Vein endothelial cell (primary cell): ENCODE measurements around the gene SPIRE1. TPM values are rescaled to one million over a fixed set of nuclear protein-coding genes. Genes with fewer than 3 reads are reported as not detected.

Experiments used
- small RNA-seq: library from RNA; depleted of rRNA; stranded (forward); fragments of <200 nt; gene quantifications from one replicate; pipeline ENCODE3, GENCODE V24; 2012
- total RNA-seq: library from RNA; depleted of rRNA; stranded (reverse); fragments of >200 nt; gene quantifications from 2 replicates; pipeline ENCODE4 v1.2.3, GENCODE V29; 2012

Gene SPIRE1
- 37.7 and 42.1 TPM in 2 replicates for total RNA-seq

GRCh38 chr18:12657684-12658425 is at the start of gene SPIRE1:
SPIRE1 (minus strand) TSS chr18:12658107; CDS start chr18:12657866, 241 bp downstream.

GRCh38 chr18:12702221-12703095 is 44.6 kb upstream of the SPIRE1 start, which contains the start of the genes CEP76 and PSMG2:
CEP76 (minus strand) TSS chr18:12702723; CDS start chr18:12702548, 175 bp downstream.
PSMG2 (plus strand) TSS chr18:12703042; CDS start chr18:12703108, 66 bp downstream.

Small RNA genes within 50 kb of the gene (small RNA-seq; reads per million reads assigned to genes)
- not detected for gene RNU7-129P

Other genes starting within 250 kb of the SPIRE1 start
- 9.5 and 10.6 TPM in 2 replicates for gene CEP76, start 44.6 kb upstream of the SPIRE1 start, total RNA-seq
- 80.4 and 89.7 TPM in 2 replicates for gene PSMG2, start 44.9 kb upstream of the SPIRE1 start, total RNA-seq
- 14.4 and 22.5 TPM in 2 replicates for gene PTPN2, start 226.1 kb upstream of the SPIRE1 start, total RNA-seq